Breast epithelium (tissue), 4 donors: Measurements from ENCODE around the gene PMFBP1. TPM values are rescaled to one million over a fixed set of nuclear protein-coding genes. Genes with fewer than 3 reads are reported as not detected.

Experiments used
- DNase-seq, 2 donors: peaks; one replicate each; pipeline ENCODE4 v3.0.0-alpha.2; 2019; ENCODE audit warnings: low spot score in 2 of 2
- H3K27ac ChIP-seq, 2 donors: fragments of 200-600 bp; sonication (generic) in 1 of 2; one replicate each; pipeline ENCODE4 v1.5.1; 2016 to 2019; ENCODE audit warnings: mild to moderate bottlenecking in 1 of 2
- H3K27me3 ChIP-seq, 2 donors: fragments of 200-600 bp; sonication (generic) in 1 of 2; one replicate each; pipeline versions ENCODE4 v1.5.1 to v1.6.0; 2017 to 2019; ENCODE audit warnings: control low read depth in 1 of 2, mild to moderate bottlenecking in 1 of 2
- H3K36me3 ChIP-seq: fragments of 200-600 bp; one replicate; pipeline ENCODE4 v1.5.1; 2019
- H3K4me1 ChIP-seq, 2 donors: fragments of 200-600 bp; sonication (generic); one replicate each; pipeline ENCODE4 v1.5.1; 2016 to 2019; ENCODE audit warnings: control low read depth in 1 of 2
- H3K4me3 ChIP-seq, 3 donors: fragments of 200-600 bp; sonication (generic); 1 replicate in 2 of 3; 2 replicates in 1 of 3; pipeline ENCODE4 v1.5.1; 2016 to 2019; ENCODE audit warnings: mild to moderate bottlenecking in 3 of 3, moderate library complexity in 2 of 3
- H3K9me3 ChIP-seq, 2 donors: fragments of 200-600 bp; sonication (generic) in 1 of 2; one replicate each; pipeline ENCODE4 v1.5.1; 2016 to 2019; ENCODE audit warnings: control low read depth in 1 of 2
- POLR2A ChIP-seq: fragments of 450-650 bp; IDR thresholded peaks from one replicate; pipeline ENCODE4 v1.6.1; 2016; ENCODE audit warnings: antibody characterized with exemption, mild to moderate bottlenecking, moderate library complexity
- POLR2AphosphoS5 ChIP-seq, 3 donors: sonication (generic); formaldehyde crosslinking; IDR thresholded peaks; one replicate each; pipeline ENCODE4 v1.6.1; 2017; ENCODE audit warnings: antibody characterized with exemption in 3 of 3
- intact Hi-C: fragments of 100-400 bp; cut with DNase I; formaldehyde crosslinking; loops from one replicate; pipeline ENCODE4 v1.15.1; 2023; ENCODE audit warnings: low total_unique reads
- total RNA-seq, 3 donors: library from RNA; depleted of rRNA; stranded (reverse); fragments of >200 nt; gene quantifications; one replicate each; pipeline ENCODE4 v1.1.0, GENCODE V29; 2016
- TF ChIP-seq, protein P1 (sequence below), 3 donors: fragments of 450-650 bp; IDR thresholded peaks; one replicate each; pipeline ENCODE4 v1.5.1; 2016 to 2017; ENCODE audit warnings: antibody characterized with exemption in 3 of 3, mild to moderate bottlenecking in 3 of 3, moderate library complexity in 3 of 3

PMFBP1 gene
- total RNA-seq, 3 donors from 2014 or later: 0.33 to 2.2 (median 1.8) TPM

DNA sequence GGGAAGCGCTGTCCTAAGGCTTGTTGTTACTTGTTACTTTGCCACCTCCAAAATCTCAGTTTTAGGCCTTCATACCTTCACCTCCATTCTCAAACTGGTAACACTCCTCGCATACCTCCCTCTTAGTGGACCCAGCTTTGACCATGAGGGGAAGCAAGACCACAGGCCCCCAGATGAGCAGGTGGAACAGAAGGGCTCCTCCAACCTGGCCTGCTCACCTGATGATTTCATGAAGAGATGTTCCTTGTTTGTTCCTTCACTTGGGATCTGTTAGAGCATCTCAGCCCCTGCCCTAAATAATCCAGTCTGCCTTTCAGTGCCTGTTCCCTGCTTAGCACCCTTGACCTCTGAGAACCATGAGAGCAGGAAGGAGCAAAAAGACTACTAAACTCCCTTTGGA, 49.6 kb downstream of the PMFBP1 start:
- no peaks in the 10 kb centered on the region for H3K4me1 ChIP-seq
- H3K9me3 ChIP-seq: no peaks in the 10 kb centered on the region
- H3K4me3 ChIP-seq: no peak overlapping the region
- intact Hi-C loops: no loop called here
- TF ChIP-seq, protein P1, sequence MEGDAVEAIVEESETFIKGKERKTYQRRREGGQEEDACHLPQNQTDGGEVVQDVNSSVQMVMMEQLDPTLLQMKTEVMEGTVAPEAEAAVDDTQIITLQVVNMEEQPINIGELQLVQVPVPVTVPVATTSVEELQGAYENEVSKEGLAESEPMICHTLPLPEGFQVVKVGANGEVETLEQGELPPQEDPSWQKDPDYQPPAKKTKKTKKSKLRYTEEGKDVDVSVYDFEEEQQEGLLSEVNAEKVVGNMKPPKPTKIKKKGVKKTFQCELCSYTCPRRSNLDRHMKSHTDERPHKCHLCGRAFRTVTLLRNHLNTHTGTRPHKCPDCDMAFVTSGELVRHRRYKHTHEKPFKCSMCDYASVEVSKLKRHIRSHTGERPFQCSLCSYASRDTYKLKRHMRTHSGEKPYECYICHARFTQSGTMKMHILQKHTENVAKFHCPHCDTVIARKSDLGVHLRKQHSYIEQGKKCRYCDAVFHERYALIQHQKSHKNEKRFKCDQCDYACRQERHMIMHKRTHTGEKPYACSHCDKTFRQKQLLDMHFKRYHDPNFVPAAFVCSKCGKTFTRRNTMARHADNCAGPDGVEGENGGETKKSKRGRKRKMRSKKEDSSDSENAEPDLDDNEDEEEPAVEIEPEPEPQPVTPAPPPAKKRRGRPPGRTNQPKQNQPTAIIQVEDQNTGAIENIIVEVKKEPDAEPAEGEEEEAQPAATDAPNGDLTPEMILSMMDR (IDR thresholded peaks at IDR 0.05): no peak
- no peak for TF ChIP-seq POLR2A
- TF ChIP-seq POLR2AphosphoS5 (IDR thresholded peaks at IDR 0.05): no peak
- DNase-seq: no peak
- H3K36me3 ChIP-seq: no peaks in the 10 kb centered on the region
- no peaks in the 10 kb centered on the region for H3K27me3 ChIP-seq
- H3K27ac ChIP-seq: no peak overlapping the region

DNA sequence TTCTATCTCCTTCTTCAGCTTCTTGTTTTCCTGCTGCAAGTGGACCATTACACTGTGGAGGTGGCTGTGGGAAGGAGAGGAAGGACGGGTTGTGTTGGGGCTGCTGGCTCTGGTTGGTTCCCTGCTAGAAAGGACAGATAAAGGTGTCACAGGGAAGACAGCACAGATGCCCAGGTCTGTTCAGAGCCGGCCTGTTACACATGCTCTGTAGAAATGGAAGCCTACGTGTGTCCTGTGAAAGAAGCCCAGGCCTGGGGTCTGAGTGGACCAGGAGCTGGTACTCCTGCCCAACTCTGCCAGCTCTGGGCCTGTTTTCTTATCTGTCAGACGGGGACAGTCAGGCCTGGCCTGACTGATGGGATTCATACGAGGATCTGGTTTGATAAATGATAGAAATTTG, 51.9 kb downstream of the PMFBP1 start:
- Histone ChIP-seq H3K27ac (no peak overlapping the region), H3K4me1 (no peaks in the 10 kb centered on the region), H3K4me3 (no peak overlapping the region), H3K9me3 (no peaks in the 10 kb centered on the region), H3K27me3 (no peaks in the 10 kb centered on the region), H3K36me3 (no peaks in the 10 kb centered on the region)
- TF ChIP-seq POLR2A (no peak), POLR2AphosphoS5 (IDR thresholded peaks at IDR 0.05) (no peak)
- TF ChIP-seq, protein P1 (IDR thresholded peaks at IDR 0.05): no peak
- DNase-seq: peak in 1 of 2 donors; percentile 15
- intact Hi-C loops: no loop called here

DNA sequence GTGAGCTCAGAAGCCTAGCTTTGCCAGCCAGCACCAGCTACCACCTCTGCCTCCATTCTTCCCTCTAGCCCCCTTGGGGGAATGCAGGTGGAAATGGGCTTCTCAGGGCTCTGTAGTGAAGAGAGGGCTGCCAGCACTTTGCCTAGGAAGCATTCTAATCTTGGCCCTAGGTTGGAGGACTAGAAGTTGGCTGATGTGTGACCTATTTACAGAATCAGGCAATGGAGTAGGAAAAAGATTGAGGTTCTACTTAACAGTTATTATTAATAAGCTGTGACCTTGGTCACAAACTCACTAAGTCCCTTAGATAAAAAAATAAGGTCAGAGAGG, 58.4 kb downstream of the PMFBP1 start:
- Histone ChIP-seq H3K36me3 (peaks cover 26% of the 10 kb centered on the region), H3K4me1 (no peaks in the 10 kb centered on the region), H3K27me3 (no peaks in the 10 kb centered on the region), H3K9me3 (no peaks in the 10 kb centered on the region), H3K4me3 (no peak overlapping the region), H3K27ac (no peak overlapping the region)
- intact Hi-C loops: no loop called here
- DNase-seq: no peak
- no peak for TF ChIP-seq POLR2A
- no peak for TF ChIP-seq POLR2AphosphoS5 (IDR thresholded peaks at IDR 0.05)
- TF ChIP-seq, protein P1 (IDR thresholded peaks at IDR 0.05): no peak

DNA sequence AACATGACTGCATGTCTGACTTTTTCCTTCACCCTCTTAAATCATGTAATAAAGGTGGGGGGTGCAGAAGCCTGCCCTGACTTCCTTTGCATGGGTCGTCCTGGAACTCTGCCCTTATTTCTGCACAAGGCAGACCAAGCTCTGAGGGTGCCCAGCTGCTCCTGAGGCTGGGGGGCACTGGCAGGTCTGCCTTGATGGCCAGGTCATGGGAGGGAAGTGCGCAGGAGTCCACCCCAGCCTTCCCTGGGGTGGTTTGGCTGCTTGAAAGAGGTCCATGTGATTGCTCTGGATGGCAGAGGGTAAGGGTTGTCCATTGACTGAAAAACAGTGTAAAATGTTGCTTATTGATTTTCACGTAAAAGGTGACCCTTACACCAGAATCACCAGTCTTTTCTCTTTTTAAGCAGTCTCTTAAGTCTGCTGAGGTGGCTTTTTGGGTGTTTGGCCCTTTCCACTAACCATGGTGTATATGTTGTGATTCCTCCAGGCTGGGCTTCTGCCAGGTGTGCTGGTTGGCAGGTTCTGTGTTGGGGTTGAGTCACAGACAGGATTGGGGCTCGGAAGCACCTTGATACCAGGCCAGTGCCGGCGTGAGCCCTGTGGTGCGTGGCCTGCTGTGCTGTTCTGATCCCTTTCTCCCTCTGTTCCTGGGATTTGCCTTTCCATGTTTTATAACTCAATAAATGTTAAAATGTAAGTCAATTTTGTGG, 58.9 kb downstream of the PMFBP1 start:
- no peaks in the 10 kb centered on the region for H3K9me3 ChIP-seq
- no peak for TF ChIP-seq POLR2AphosphoS5 (IDR thresholded peaks at IDR 0.05)
- H3K4me3 ChIP-seq: no peak overlapping the region
- H3K4me1 ChIP-seq: no peaks in the 10 kb centered on the region
- intact Hi-C loops: no loop called here
- H3K27ac ChIP-seq: no peak overlapping the region
- peaks cover 27% of the 10 kb centered on the region for H3K36me3 ChIP-seq
- no peak for DNase-seq
- no peaks in the 10 kb centered on the region for H3K27me3 ChIP-seq

DNA sequence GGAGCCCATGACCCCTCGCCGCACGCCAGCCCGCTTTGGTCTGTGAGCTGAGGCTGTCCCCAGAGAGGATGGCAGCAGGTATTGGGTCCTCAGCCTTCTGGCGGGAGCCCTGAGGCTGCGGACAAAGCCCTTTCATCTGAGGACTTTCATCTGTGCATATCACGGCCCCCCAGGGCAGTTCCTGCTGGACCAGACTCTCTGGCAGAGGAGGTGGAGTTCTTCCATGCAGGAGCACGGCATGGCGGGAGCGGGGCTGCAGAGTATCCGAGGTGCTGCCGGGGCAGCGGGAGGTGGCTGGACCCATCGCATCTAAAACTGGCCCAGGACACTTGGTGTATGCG, 59.5 kb downstream of the PMFBP1 start:
- TF ChIP-seq POLR2A (no peak), POLR2AphosphoS5 (IDR thresholded peaks at IDR 0.05) (no peak)
- TF ChIP-seq, protein P1 (IDR thresholded peaks at IDR 0.05): no peak
- H3K9me3 ChIP-seq: no peaks in the 10 kb centered on the region

More for the DNA sequence above, 59.5 kb downstream of the PMFBP1 start:
- Histone ChIP-seq H3K36me3 (peaks cover 27% of the 10 kb centered on the region), H3K27ac (no peak overlapping the region), H3K4me3 (no peak overlapping the region), H3K4me1 (no peaks in the 10 kb centered on the region), H3K27me3 (no peaks in the 10 kb centered on the region)
- intact Hi-C loops: no loop called here
- DNase-seq: peak in 1 of 2 donors; percentile 42
